Sigmoid colon (tissue), 7 donors: ENCODE measurements around the gene ZNF613. TPM values are rescaled to one million over a fixed set of nuclear protein-coding genes. Genes with fewer than 3 reads are reported as not detected.

Experiments
- DNase-seq: peaks from one replicate; pipeline ENCODE4 v3.0.0-alpha.2; 2019
- H3K27ac ChIP-seq, 4 donors: fragments of 200-600 bp; sonication (generic); one replicate each; pipeline ENCODE4 v1.5.1; 2016 to 2019; ENCODE audit warnings: mild to moderate bottlenecking in 1 of 4
- H3K27me3 ChIP-seq, 3 donors: fragments of 200-600 bp; sonication (generic); one replicate each; pipeline ENCODE4 v1.5.1; 2019; ENCODE audit warnings: mild to moderate bottlenecking in 1 of 3
- H3K36me3 ChIP-seq, 4 donors: fragments of 200-600 bp; sonication (generic); one replicate each; pipeline ENCODE4 v1.5.1; 2016 to 2019
- H3K4me1 ChIP-seq, 4 donors: fragments of 200-600 bp; sonication (generic); one replicate each; pipeline ENCODE4 v1.5.1; 2017 to 2019
- H3K4me3 ChIP-seq, 4 donors: fragments of 200-600 bp; sonication (generic); one replicate each; pipeline ENCODE4 v1.5.1; 2017 to 2019; ENCODE audit warnings: mild to moderate bottlenecking in 2 of 4, moderate library complexity in 1 of 4
- H3K9me3 ChIP-seq, 4 donors: fragments of 200-600 bp in 3 of 4; sonication (generic) in 3 of 4; one replicate each; pipeline versions ENCODE4 v1.5.1 to v1.6.1; 2013 to 2019
- EP300 ChIP-seq, 4 donors: sonication (generic); formaldehyde crosslinking; IDR thresholded peaks; one replicate each; pipeline ENCODE4 v1.6.1; 2017; ENCODE audit warnings: antibody characterized with exemption in 4 of 4
- POLR2A ChIP-seq, 2 donors: fragments of 450-650 bp; IDR thresholded peaks; one replicate each; pipeline ENCODE4 v1.6.1; 2016; ENCODE audit warnings: antibody characterized with exemption in 2 of 2, mild to moderate bottlenecking in 2 of 2, moderate library complexity in 2 of 2
- POLR2AphosphoS5 ChIP-seq, 4 donors: sonication (generic); formaldehyde crosslinking; IDR thresholded peaks; one replicate each; pipeline ENCODE4 v1.6.1; 2017; ENCODE audit warnings: antibody characterized with exemption in 4 of 4
- WGBS, 2 donors: extraction: QIAGEN DNeasy Blood & Tissue Kit; methylation state at CpG; one replicate each; pipeline ENCODE4 v1.1.7; 2013; 5-methylcytosine and 5-hydroxymethylcytosine counted together
- intact Hi-C: fragments of 100-400 bp; cut with DNase I; formaldehyde crosslinking; loops from one replicate; pipeline ENCODE4 v1.15.1; 2023
- polyA plus RNA-seq, 3 donors: library from polyadenylated mRNA; stranded (reverse); fragments of 200-250 nt; gene quantifications; one replicate each; pipeline ENCODE4 v1.2.3, GENCODE V29; 2013
- total RNA-seq, 4 donors: library from RNA; depleted of rRNA; stranded (reverse); fragments of >200 nt; gene quantifications; one replicate each; pipeline ENCODE4 v1.1.0, GENCODE V29; 2016
- TF ChIP-seq, protein P1 (sequence below), 4 experiments: fragments of 450-650 bp in 3 of 4; fragments of 200-600 bp in 1 of 4; IDR thresholded peaks; one replicate each; pipeline ENCODE4 v1.5.1; 2016 to 2019; ENCODE audit warnings: antibody characterized with exemption in 4 of 4, mild to moderate bottlenecking in 3 of 4, moderate library complexity in 2 of 4
- donor health status: healthy with polysubstance abuse.
- donor health status: Bipolar disorder and iron deficiency.
- donor health status: healthy.

The ZNF613 gene
- total and polyA plus RNA-seq, 7 donors, result 2.4 to 8.1 (median 4.7) TPM

DNA sequence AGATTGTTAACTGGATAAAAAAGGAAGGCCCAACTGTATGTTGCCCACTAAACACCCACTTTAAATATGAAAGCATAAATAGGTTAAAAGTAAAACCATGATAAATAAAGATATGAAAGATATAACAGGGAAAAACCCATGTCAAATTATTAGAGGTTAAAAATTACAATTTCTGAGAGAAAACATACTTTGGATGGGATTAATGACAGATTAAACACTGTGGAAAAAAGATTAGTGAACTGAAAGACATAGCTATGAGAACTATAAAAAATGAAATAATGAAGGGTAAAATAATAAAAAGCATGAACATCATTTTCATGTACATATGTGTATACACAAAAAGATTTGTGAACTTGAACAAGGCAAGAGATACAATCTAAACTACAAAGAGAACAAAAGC is 37.3 kb upstream of the ZNF613 start:
- peaks cover 41 to 60% (median 51%) of the 10 kb centered on the region in 4 donors for H3K36me3 ChIP-seq
- no peak for DNase-seq
- H3K27me3 ChIP-seq, result no peaks in the 10 kb centered on the region
- no peak overlapping the region for H3K27ac ChIP-seq
- intact Hi-C loops, result loop anchor here (2.0 to 5.0 kb wide), 3 partner anchors 15 to 553 kb away; partner anchors contain the start of genes ZNF350 and ZNF649
- H3K9me3 ChIP-seq, result peaks cover 16 to 49% (median 35%) of the 10 kb centered on the region in 4 donors
- no peak for TF ChIP-seq POLR2AphosphoS5 (IDR thresholded peaks at IDR 0.05)
- TF ChIP-seq, protein P1, sequence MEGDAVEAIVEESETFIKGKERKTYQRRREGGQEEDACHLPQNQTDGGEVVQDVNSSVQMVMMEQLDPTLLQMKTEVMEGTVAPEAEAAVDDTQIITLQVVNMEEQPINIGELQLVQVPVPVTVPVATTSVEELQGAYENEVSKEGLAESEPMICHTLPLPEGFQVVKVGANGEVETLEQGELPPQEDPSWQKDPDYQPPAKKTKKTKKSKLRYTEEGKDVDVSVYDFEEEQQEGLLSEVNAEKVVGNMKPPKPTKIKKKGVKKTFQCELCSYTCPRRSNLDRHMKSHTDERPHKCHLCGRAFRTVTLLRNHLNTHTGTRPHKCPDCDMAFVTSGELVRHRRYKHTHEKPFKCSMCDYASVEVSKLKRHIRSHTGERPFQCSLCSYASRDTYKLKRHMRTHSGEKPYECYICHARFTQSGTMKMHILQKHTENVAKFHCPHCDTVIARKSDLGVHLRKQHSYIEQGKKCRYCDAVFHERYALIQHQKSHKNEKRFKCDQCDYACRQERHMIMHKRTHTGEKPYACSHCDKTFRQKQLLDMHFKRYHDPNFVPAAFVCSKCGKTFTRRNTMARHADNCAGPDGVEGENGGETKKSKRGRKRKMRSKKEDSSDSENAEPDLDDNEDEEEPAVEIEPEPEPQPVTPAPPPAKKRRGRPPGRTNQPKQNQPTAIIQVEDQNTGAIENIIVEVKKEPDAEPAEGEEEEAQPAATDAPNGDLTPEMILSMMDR (IDR thresholded peaks at IDR 0.05), result no peak
- no peak for TF ChIP-seq EP300 (IDR thresholded peaks at IDR 0.05)
- TF ChIP-seq POLR2A (IDR thresholded peaks at IDR 0.05), result no peak
- no peak overlapping the region for H3K4me3 ChIP-seq
- peaks cover 0 to 14% (median 10%) of the 10 kb centered on the region in 4 donors for H3K4me1 ChIP-seq

DNA sequence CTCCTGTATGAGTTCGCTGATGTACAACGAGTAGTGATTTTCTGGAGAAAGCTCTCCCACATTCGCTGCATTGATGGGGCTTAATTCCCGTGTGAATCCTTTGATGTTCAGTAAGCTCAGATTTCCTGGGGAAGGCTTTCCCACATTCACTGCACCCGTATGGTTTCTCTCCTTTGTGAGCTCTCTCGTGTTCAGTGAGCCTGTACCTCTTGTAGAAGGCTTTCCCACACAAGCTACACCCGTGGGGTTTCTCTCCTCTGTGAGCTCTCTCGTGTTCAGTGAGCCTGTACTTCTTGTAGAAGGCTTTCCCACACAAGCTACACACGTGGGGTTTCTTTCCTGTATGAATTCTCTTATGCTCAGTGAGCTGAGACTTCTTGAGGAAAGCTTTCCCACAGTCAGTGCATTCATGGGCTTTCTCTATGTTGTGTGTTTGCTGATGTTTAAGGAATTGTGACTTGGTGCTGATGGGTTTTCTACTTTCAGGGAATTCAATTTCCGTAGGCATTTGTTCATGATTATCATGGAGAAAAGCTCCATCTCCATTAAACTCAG is 36.0 kb upstream of the ZNF613 start:
- Histone ChIP-seq H3K27me3 (no peaks in the 10 kb centered on the region), H3K4me1 (peaks cover 0 to 13% (median 10%) of the 10 kb centered on the region in 4 donors), H3K27ac (no peak overlapping the region), H3K4me3 (no peak overlapping the region), H3K36me3 (peaks cover 55 to 74% (median 64%) of the 10 kb centered on the region in 4 donors), H3K9me3 (peaks cover 16 to 57% (median 36%) of the 10 kb centered on the region in 4 donors)
- no peak for DNase-seq
- WGBS, 2 donors, result 97 to 98% methylated on average over 10 of the region's 10 CpGs
- no peak for TF ChIP-seq POLR2A (IDR thresholded peaks at IDR 0.05)
- no peak for TF ChIP-seq EP300 (IDR thresholded peaks at IDR 0.05)
- intact Hi-C loops, result no loop called here

DNA sequence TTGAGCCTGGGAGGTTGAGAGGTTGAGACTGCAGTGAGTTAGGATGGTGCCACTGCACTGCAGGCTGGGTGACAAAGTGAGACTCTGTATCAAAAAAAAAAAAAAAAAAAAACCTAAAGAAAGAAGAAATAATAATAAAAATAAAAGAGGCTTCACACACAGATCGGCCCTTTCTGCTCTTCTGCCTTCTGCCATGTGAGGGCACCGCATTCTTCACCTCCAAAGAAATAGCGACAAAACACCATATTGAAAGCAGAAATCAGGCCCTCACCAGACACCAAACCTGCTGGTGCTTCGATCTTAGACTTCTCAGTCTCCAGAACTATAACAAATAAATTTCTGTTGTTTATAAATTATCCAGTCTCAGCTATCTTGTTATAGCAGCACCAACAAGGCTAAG is 25.4 kb upstream of the ZNF613 start:
- TF ChIP-seq POLR2AphosphoS5 (IDR thresholded peaks at IDR 0.05) (no peak), EP300 (IDR thresholded peaks at IDR 0.05) (no peak), POLR2A (IDR thresholded peaks at IDR 0.05) (no peak)
- TF ChIP-seq, protein P1 (IDR thresholded peaks at IDR 0.05), result no peak
- H3K36me3 ChIP-seq, result peaks cover under 1 to 42% (median 31%) of the 10 kb centered on the region in 4 donors
- H3K9me3 ChIP-seq, result peaks cover 0 to 40% (median 2%) of the 10 kb centered on the region in 4 donors
- DNase-seq, result no peak
- peaks cover 0 to 8% (median 0%) of the 10 kb centered on the region in 3 donors for H3K27me3 ChIP-seq
- 96 to 99% methylated on average over 4 of the region's 4 CpGs for WGBS, 2 donors
- peaks cover 0 to 15% (median 12%) of the 10 kb centered on the region in 4 donors for H3K4me1 ChIP-seq
- intact Hi-C loops, result loop anchor here (5.0 kb wide), 1 partner anchor 85 kb away; the partner anchor contains the start of gene ZNF350
- H3K27ac ChIP-seq, result no peak overlapping the region
- no peak overlapping the region for H3K4me3 ChIP-seq

DNA sequence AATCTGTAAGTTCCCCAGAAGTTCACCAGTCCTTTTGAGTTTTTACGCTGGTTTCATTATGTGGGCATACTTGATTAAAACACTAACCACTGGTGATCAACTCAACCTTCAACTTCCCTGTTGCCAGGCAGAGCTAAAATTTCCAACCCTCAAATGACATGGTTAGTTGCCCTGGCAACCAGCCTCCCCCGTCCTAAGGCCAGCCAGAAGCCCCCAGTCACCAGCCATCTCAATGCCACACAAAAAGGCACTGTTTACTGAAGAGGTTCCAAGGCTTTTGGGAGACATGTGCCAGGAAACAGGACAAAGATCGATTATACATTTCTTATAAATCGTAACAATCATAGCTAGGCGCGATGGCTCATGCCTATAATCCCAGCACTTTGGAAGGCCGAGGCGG is 24.1 kb upstream of the ZNF613 start:
- Histone ChIP-seq H3K27me3 (peaks cover 0 to 14% (median 0%) of the 10 kb centered on the region in 3 donors), H3K9me3 (peaks cover 0 to 38% (median 2%) of the 10 kb centered on the region in 4 donors), H3K36me3 (peaks cover 0 to 29% (median 19%) of the 10 kb centered on the region in 4 donors), H3K4me1 (peaks cover 0 to 15% (median 12%) of the 10 kb centered on the region in 4 donors), H3K27ac (peak overlapping the region in 2 of 4 donors; percentile 87 to 89), H3K4me3 (peak overlapping the region in 3 of 4 donors; percentile 62 to 74 (median 74))
- intact Hi-C loops, result loop anchor here (5.0 kb wide), 1 partner anchor 84 kb away; the partner anchor contains the start of gene ZNF350
- WGBS, 2 donors, result 85 to 91% methylated on average over 8 of the region's 8 CpGs
- TF ChIP-seq POLR2AphosphoS5 (IDR thresholded peaks at IDR 0.05), result no peak
- TF ChIP-seq EP300 (IDR thresholded peaks at IDR 0.05), result no peak
- no peak for TF ChIP-seq POLR2A (IDR thresholded peaks at IDR 0.05)
- TF ChIP-seq, protein P1 (IDR thresholded peaks at IDR 0.05), result no peak
- no peak for DNase-seq
